SU-DHL-6 (cell line): ENCODE data around the gene PLIN1.

ENCODE experiments used
- H2AFZ ChIP-seq: fragments of 200-600 bp; sonication (generic); 2 replicates; pipeline ENCODE4 v1.6.1; 2014; ENCODE audit warnings: low read depth, mild to moderate bottlenecking, moderate library complexity, mixed read lengths, antibody characterized with exemption, low read length; ENCODE audit not compliant: severe bottlenecking
- H3F3A ChIP-seq: fragments of 200-600 bp; shearing (Covaris generic); 2 replicates; pipeline ENCODE4 v1.6.0; 2016; ENCODE audit warnings: antibody characterized with exemption, mild to moderate bottlenecking; ENCODE audit not compliant: insufficient read depth
- H3K27ac ChIP-seq: fragments of 200-600 bp; sonication (generic); 2 replicates; pipeline ENCODE4 v1.5.1; 2016; ENCODE audit warnings: low read depth, mild to moderate bottlenecking, low read length, moderate library complexity, mixed read lengths
- H3K27me3 ChIP-seq: fragments of 200-600 bp; sonication (generic), shearing (Covaris generic); 2 replicates; pipeline ENCODE4 v1.6.0; 2014; ENCODE audit warnings: mild to moderate bottlenecking, low read length
- H3K36me3 ChIP-seq: fragments of 200-600 bp; sonication (generic); 2 replicates; pipeline ENCODE4 v1.6.1; 2014; ENCODE audit warnings: mild to moderate bottlenecking, low read length, mixed read lengths
- H3K4me2 ChIP-seq: fragments of 300-600, 200-600 bp; shearing (Covaris generic), sonication (generic); 2 replicates; pipeline ENCODE4 v1.6.0; 2014; ENCODE audit warnings: low read length, low read depth, mild to moderate bottlenecking; ENCODE audit not compliant: poor library complexity, severe bottlenecking
- H3K4me3 ChIP-seq: fragments of 200-600 bp; sonication (generic); 2 replicates; pipeline ENCODE4 v1.5.1; 2014; ENCODE audit warnings: antibody characterized with exemption, low read length, mild to moderate bottlenecking, mixed read lengths; ENCODE audit not compliant: insufficient read depth, poor library complexity, severe bottlenecking
- H3K79me2 ChIP-seq: fragments of 200-600 bp; sonication (generic); 2 replicates; pipeline ENCODE4 v1.6.1; 2014; ENCODE audit warnings: mild to moderate bottlenecking, low read length, moderate library complexity; ENCODE audit not compliant: insufficient read depth
- H3K9ac ChIP-seq: fragments of 200-600 bp; sonication (generic); 2 replicates; pipeline ENCODE4 v1.7.0; 2014; ENCODE audit warnings: mild to moderate bottlenecking, low read length
- H3K9me2 ChIP-seq: fragments of 200-600 bp; sonication (generic); replicated peaks from 2 replicates; pipeline ENCODE4 v1.6.1; 2014; ENCODE audit warnings: low read length; ENCODE audit not compliant: insufficient read depth
- H3K9me3 ChIP-seq: fragments of 200-600 bp; sonication (generic); 2 replicates; pipeline ENCODE4 v1.6.1; 2014; ENCODE audit warnings: low read length, mixed read lengths; ENCODE audit not compliant: insufficient read depth
- H4K20me1 ChIP-seq: fragments of 200-600 bp; sonication (generic); 2 replicates; pipeline ENCODE4 v1.6.1; 2014; ENCODE audit warnings: low read depth, mild to moderate bottlenecking, antibody characterized with exemption, low read length, moderate library complexity, mixed read lengths
- CTCF ChIP-seq: fragments of 200-600 bp; sonication (generic); IDR thresholded peaks from one replicate; pipeline ENCODE4 v1.5.1; 2017; ENCODE audit warnings: antibody characterized with exemption, mild to moderate bottlenecking, low read length, moderate library complexity; ENCODE audit not compliant: insufficient read depth, poor library complexity, severe bottlenecking
- EZH2phosphoT487 ChIP-seq: fragments of 200-600 bp; sonication (generic), shearing (Covaris generic); conservative IDR thresholded peaks from 2 replicates; pipeline ENCODE4 v1.6.1; 2018; ENCODE audit warnings: mild to moderate bottlenecking, antibody characterized with exemption, low read length, moderate library complexity, mixed read lengths

Gene PLIN1

GRCh38 chr15:89724621-89725020 is 45.5 kb upstream of the PLIN1 start:
- Histone ChIP-seq H3K4me2 (no peak overlapping the region), H2AFZ (no peak overlapping the region), H3K27me3 (no peaks in the 10 kb centered on the region), H3K9me3 (no peaks in the 10 kb centered on the region), H3K79me2 (no peaks in the 10 kb centered on the region), H3K9me2 (no peaks in the 10 kb centered on the region), H3F3A (no peaks in the 10 kb centered on the region), H3K36me3 (no peaks in the 10 kb centered on the region; the same call in 1 of the 2 replicates), H3K9ac (no peak overlapping the region), H3K27ac (no peak overlapping the region), H3K4me3 (no peak overlapping the region), H4K20me1 (no peaks in the 10 kb centered on the region)
- TF ChIP-seq CTCF (no peak), EZH2phosphoT487 (no peak)

GRCh38 chr15:89723031-89723430 is 43.9 kb upstream of the PLIN1 start:
- no peaks in the 10 kb centered on the region for H3F3A ChIP-seq
- no peaks in the 10 kb centered on the region for H4K20me1 ChIP-seq
- H3K9me3 ChIP-seq = no peaks in the 10 kb centered on the region
- no peak overlapping the region for H3K4me3 ChIP-seq
- no peaks in the 10 kb centered on the region for H3K79me2 ChIP-seq
- no peak overlapping the region for H3K9ac ChIP-seq
- H3K9me2 ChIP-seq = no peaks in the 10 kb centered on the region
- no peak overlapping the region for H2AFZ ChIP-seq
- no peak overlapping the region for H3K4me2 ChIP-seq
- H3K36me3 ChIP-seq = no peaks in the 10 kb centered on the region; the same call in 1 of the 2 replicates
- no peak for TF ChIP-seq EZH2phosphoT487
- no peak for TF ChIP-seq CTCF
- no peaks in the 10 kb centered on the region for H3K27me3 ChIP-seq
- no peak overlapping the region for H3K27ac ChIP-seq

GRCh38 chr15:89714775-89715174 is 35.6 kb upstream of the PLIN1 start:
- Histone ChIP-seq H3K27me3 (no peaks in the 10 kb centered on the region), H3K9ac (no peak overlapping the region), H3K9me2 (no peaks in the 10 kb centered on the region), H4K20me1 (no peaks in the 10 kb centered on the region), H3K4me2 (no peak overlapping the region), H3K27ac (no peak overlapping the region), H3K79me2 (no peaks in the 10 kb centered on the region), H3F3A (no peaks in the 10 kb centered on the region), H3K9me3 (no peaks in the 10 kb centered on the region), H3K36me3 (no peaks in the 10 kb centered on the region), H3K4me3 (no peak overlapping the region), H2AFZ (no peak overlapping the region)
- no peak for TF ChIP-seq EZH2phosphoT487
- TF ChIP-seq CTCF = no peak
